ENCODE data around the gene MYL3. TPM values are rescaled to one million over a fixed set of nuclear protein-coding genes. Genes with fewer than 3 reads are reported as not detected.
A peak's percentile ranks its signal among the peaks of the same experiment; 100 is the strongest.

MYL3 gene
- total RNA-seq, 1 donor from 2014 or later: 33.1 TPM

- peak; percentile 37 for DNase-seq
Measured at GRCh38 chr3:46865031-46865507, 1.8 kb upstream of the MYL3 start.

GRCh38 chr3:46864061-46864881 lies 1.0 kb upstream of the MYL3 start:
- DNase-seq: peak; percentile 61

GRCh38 chr3:46862369-46863025 lies 747 bp downstream of the MYL3 start:
- DNase-seq: no peak

GRCh38 chr3:46861605-46862368 lies 1.5 kb downstream of the MYL3 start:
- no peak for DNase-seq

- no peak for DNase-seq
Measured at GRCh38 chr3:46860810-46861604, 2.2 kb downstream of the MYL3 start.

GRCh38 chr3:46860017-46860809 lies 3.0 kb downstream of the MYL3 start:
- DNase-seq: no peak

GRCh38 chr3:46859001-46859710 lies 4.1 kb downstream of the MYL3 start:
- DNase-seq: no peak

- no peak for DNase-seq
Measured at GRCh38 chr3:46858456-46858855, 4.8 kb downstream of the MYL3 start.

- DNase-seq: no peak
Measured at GRCh38 chr3:46857485-46858341, 5.5 kb downstream of the MYL3 start.

GRCh38 chr3:46856576-46857471 lies 6.4 kb downstream of the MYL3 start:
- no peak for DNase-seq

GRCh38 chr3:46854555-46854991 lies 8.7 kb downstream of the MYL3 start:
- DNase-seq: no peak

- no peak for DNase-seq
Measured at GRCh38 chr3:46853441-46854415, 9.5 kb downstream of the MYL3 start.

- DNase-seq: no peak
Measured at GRCh38 chr3:46852839-46853355, 10.3 kb downstream of the MYL3 start.

- DNase-seq: no peak
Measured at GRCh38 chr3:46852334-46852720, 10.9 kb downstream of the MYL3 start.

GRCh38 chr3:46851364-46852333 lies 11.6 kb downstream of the MYL3 start:
- DNase-seq: no peak

GRCh38 chr3:46850468-46850779 lies 12.8 kb downstream of the MYL3 start:
- DNase-seq: no peak

Data from tongue (tissue), 2 donors.